G401 (cell line): ENCODE measurements around the gene NAA80. TPM values are rescaled to one million over a fixed set of nuclear protein-coding genes. Genes with fewer than 3 reads are reported as not detected.

Source experiments
- DNase-seq: peaks from one replicate; pipeline ENCODE4 v3.0.0-alpha.2; 2015; ENCODE audit warnings: low spot score
- in situ Hi-C: cut with HindIII; loops from 2 replicates; pipeline ENCODE4 v1.10.0; 2016; ENCODE audit warnings: low sequenced_read_pairs, mixed read lengths
- total RNA-seq: library from RNA; depleted of rRNA; stranded (reverse); fragments of >200 nt; shearing (Covaris generic); gene quantifications from 2 replicates; pipeline ENCODE4 v1.2.3, GENCODE V29; 2014; rRNA removed

Gene NAA80
- total RNA-seq, 1 experiment from 2014 or later = 16.0 TPM

DNA sequence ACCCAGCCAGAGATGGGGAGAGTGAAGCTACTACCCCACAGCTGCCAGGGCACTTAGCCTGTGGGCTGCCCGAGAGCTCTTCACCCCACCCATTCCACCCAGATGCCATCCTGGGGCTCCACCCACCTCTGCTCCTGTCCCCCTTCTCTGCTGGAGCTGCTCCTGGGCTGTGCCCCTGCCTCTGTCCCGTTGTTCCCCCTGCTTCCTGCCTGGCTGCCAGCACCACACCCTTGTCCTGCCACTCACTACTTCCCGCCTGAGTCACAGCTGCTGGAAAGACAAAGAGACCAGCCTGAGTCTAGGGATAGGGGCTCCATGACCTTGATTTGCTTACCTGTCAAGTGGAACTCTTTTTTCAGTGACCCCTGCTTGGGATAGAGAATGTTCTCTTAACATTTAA, 50.8 kb downstream of the NAA80 start:
- in situ Hi-C loops = no loop called here

DNA sequence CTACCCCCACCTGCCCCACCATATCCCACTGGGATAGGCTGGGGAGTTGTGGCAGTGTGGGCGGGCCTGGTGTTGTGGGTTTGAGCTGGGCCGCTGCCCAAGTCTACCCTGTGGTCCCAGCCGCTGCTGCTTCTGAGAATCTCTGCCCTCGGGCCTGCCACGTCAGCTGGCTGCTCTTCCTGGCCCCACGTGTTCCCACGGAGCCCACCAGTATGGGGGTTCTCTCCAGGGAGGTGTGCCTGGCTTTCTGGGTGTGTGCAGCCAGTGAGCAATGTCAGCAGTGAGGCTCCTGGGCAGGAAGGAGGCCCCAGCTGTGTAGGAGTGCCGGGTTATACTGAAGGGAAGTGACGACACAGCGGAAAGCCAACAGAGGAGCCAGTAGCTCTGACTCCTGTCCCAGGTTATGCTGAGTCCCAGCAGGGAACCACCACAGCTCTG, 52.7 kb downstream of the NAA80 start:
- in situ Hi-C loops = no loop called here
- no peak for DNase-seq

More for the DNA sequence above, 50.8 kb downstream of the NAA80 start:
- no peak for DNase-seq

Other genes starting within 250 kb of the NAA80 start
- gene RBM5, start 210.5 kb downstream of the NAA80 start, total RNA-seq = 94.0 and 125 TPM in 2 replicates
- gene SEMA3F, start 144.1 kb downstream of the NAA80 start, total RNA-seq = 46.9 and 55.8 TPM in 2 replicates
- gene GNAT1, start 107.8 kb downstream of the NAA80 start, total RNA-seq = not detected in 2 replicates
- 1.1 and 3.0 TPM in 2 replicates for gene SLC38A3, start 94.1 kb downstream of the NAA80 start, total RNA-seq
- gene GNAI2, start 63.2 kb downstream of the NAA80 start, total RNA-seq = 67.4 and 104 TPM in 2 replicates
- 68.1 and 81.8 TPM in 2 replicates for gene SEMA3B, start 30.3 kb downstream of the NAA80 start, total RNA-seq
- 1.6 TPM in 1 of 2 replicates, not detected in the other for gene LSMEM2, start 20.3 kb downstream of the NAA80 start, total RNA-seq
- 88.7 and 97.4 TPM in 2 replicates for gene IFRD2, start 7.0 kb downstream of the NAA80 start, total RNA-seq
- gene HYAL3, start within 50 bp of the NAA80 start, total RNA-seq = 7.9 and 10.0 TPM in 2 replicates
- 15.8 and 18.4 TPM in 2 replicates for gene HYAL1, start 4.2 kb upstream of the NAA80 start, total RNA-seq
- 91.0 and 99.0 TPM in 2 replicates for gene HYAL2, start 23.3 kb upstream of the NAA80 start, total RNA-seq
- 45.0 and 45.4 TPM in 2 replicates for gene TUSC2, start 28.8 kb upstream of the NAA80 start, total RNA-seq
- 23.2 and 31.8 TPM in 2 replicates for gene RASSF1, start 41.4 kb upstream of the NAA80 start, total RNA-seq
- gene ZMYND10, start 46.3 kb upstream of the NAA80 start, total RNA-seq = 10.1 TPM in 1 of 2 replicates, not detected in the other
- 26.7 and 27.3 TPM in 2 replicates for gene NPRL2, start 51.4 kb upstream of the NAA80 start, total RNA-seq
- gene CYB561D2, start 51.5 kb upstream of the NAA80 start, total RNA-seq = 18.3 and 31.4 TPM in 2 replicates
- 35.4 and 43.1 TPM in 2 replicates for gene TMEM115, start 60.1 kb upstream of the NAA80 start, total RNA-seq
- gene CACNA2D2, start 204.2 kb upstream of the NAA80 start, total RNA-seq = 1.9 and 2.0 TPM in 2 replicates